Glutamatergic neuron (in vitro differentiated cells): ENCODE data around the gene NELFB. TPM values are rescaled to one million over a fixed set of nuclear protein-coding genes. Genes with fewer than 3 reads are reported as not detected.
A peak's percentile ranks its signal among the peaks of the same experiment; 100 is the strongest.

Experiments
- DNase-seq: peaks from one replicate; pipeline ENCODE4 v3.0.0; 2022
- H3K27ac Mint-ChIP-seq: one replicate; pipeline ENCODE4 v1.8.0; 2020; ENCODE audit warnings: mild to moderate bottlenecking, mixed read lengths, inconsistent platforms; ENCODE audit not compliant: unreplicated experiment
- H3K27me3 Mint-ChIP-seq: one replicate; pipeline ENCODE4 v1.8.0; 2020; ENCODE audit warnings: mild to moderate bottlenecking, moderate library complexity, mixed read lengths, inconsistent platforms; ENCODE audit not compliant: unreplicated experiment
- H3K36me3 Mint-ChIP-seq: one replicate; pipeline ENCODE4 v1.8.0; 2020; ENCODE audit warnings: mild to moderate bottlenecking, mixed read lengths, inconsistent platforms; ENCODE audit not compliant: unreplicated experiment
- H3K4me1 Mint-ChIP-seq: one replicate; pipeline ENCODE4 v1.8.0; 2020; ENCODE audit warnings: mild to moderate bottlenecking, low read depth, mixed read lengths, inconsistent platforms; ENCODE audit not compliant: unreplicated experiment
- H3K4me3 Mint-ChIP-seq: one replicate; pipeline ENCODE4 v1.8.0; 2020; ENCODE audit warnings: mild to moderate bottlenecking, mixed read lengths, inconsistent platforms; ENCODE audit not compliant: unreplicated experiment
- H3K9me3 Mint-ChIP-seq: one replicate; pipeline ENCODE4 v1.8.0; 2020; ENCODE audit warnings: mild to moderate bottlenecking, moderate library complexity, mixed read lengths, inconsistent platforms; ENCODE audit not compliant: unreplicated experiment
- total RNA-seq: library from RNA; stranded (reverse); fragmentation: NEBNext Ultra II Directional; extraction: Animal tissue kit (Norgen Biotek cat#: 25700); gene quantifications from one replicate; pipeline ENCODE4 v1.2.1, GENCODE V29; 2021; ENCODE audit not compliant: unreplicated experiment
- TF ChIP-seq, protein P1 (sequence below): fragments of 200-600 bp; sonication (generic); IDR thresholded peaks from one replicate; pipeline ENCODE4 v1.5.0; 2021; ENCODE audit not compliant: partially characterized antibody, unreplicated experiment

NELFB gene
- total RNA-seq, 1 donor from 2014 or later, result 48.5 TPM

DNA sequence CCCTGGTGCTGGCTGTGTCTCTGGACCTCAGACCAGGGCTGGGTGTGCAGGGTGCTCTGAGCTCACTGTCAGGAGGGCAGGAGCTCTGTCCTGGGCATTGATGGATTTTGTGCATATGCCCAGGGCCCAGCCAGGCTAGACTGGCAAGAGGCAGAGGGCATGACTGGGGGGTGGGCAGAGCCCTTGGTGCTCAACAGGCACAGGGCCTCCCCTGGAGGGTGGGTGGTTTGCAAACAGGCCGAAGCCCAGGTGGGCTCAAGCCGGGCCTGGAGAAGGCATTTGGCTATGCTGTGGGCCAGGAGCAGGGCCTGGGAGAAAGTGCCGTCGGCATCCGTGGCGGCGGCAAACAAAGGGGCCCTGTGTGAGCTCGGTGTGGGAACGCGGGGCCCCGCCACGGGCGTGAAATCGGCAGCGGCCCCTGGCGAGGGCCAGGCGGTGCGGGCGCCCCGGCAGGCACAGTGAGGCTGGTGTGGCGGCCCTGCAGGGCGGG, 48.8 kb downstream of the NELFB start:
- H3K4me1 Mint-ChIP-seq, result peaks cover 12% of the 10 kb centered on the region
- no peak overlapping the region for H3K27ac Mint-ChIP-seq
- DNase-seq, result no peak
- H3K9me3 Mint-ChIP-seq, result peaks cover 7% of the 10 kb centered on the region
- no peaks in the 10 kb centered on the region for H3K36me3 Mint-ChIP-seq
- no peak overlapping the region for H3K4me3 Mint-ChIP-seq
- TF ChIP-seq, protein P1, sequence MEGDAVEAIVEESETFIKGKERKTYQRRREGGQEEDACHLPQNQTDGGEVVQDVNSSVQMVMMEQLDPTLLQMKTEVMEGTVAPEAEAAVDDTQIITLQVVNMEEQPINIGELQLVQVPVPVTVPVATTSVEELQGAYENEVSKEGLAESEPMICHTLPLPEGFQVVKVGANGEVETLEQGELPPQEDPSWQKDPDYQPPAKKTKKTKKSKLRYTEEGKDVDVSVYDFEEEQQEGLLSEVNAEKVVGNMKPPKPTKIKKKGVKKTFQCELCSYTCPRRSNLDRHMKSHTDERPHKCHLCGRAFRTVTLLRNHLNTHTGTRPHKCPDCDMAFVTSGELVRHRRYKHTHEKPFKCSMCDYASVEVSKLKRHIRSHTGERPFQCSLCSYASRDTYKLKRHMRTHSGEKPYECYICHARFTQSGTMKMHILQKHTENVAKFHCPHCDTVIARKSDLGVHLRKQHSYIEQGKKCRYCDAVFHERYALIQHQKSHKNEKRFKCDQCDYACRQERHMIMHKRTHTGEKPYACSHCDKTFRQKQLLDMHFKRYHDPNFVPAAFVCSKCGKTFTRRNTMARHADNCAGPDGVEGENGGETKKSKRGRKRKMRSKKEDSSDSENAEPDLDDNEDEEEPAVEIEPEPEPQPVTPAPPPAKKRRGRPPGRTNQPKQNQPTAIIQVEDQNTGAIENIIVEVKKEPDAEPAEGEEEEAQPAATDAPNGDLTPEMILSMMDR, result no peak
- H3K27me3 Mint-ChIP-seq, result peaks cover 7% of the 10 kb centered on the region

DNA sequence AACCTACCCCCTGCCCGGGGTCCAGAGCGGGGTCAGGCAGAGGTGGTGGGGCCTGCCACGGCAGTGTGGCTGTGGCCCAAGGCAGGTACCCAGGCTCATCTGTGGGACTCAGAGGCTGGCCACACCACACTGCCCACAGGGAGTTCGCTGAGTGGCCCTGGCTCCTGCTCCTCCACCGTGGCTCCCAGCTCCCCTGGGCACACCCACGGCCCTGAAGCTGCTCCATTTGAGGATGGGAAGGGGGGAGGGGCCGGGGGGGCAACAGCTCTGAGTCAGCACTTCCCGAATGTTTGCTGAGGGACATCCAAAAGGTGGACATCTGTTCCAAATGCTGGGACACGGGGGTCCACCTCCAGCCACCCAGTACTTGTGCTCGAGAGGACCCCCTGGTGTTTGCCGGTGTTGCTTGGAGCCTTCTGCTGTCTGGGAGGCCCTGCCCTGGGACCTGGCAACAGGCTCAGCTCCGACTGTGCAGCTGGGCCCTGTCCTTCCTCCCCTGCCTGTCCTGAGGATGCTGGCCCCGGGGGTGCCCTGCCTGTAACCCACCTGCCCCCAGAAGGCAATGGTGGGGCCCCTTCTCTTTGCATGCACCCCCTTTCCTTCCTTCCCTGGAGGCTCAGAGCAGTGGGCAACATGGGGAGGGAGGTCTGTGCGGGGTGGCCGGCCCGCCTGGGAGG, 49.4 kb downstream of the NELFB start:
- Mint-ChIP-seq H3K4me3 (peak overlapping the region; percentile 20), H3K9me3 (peaks cover 7% of the 10 kb centered on the region)

DNA sequence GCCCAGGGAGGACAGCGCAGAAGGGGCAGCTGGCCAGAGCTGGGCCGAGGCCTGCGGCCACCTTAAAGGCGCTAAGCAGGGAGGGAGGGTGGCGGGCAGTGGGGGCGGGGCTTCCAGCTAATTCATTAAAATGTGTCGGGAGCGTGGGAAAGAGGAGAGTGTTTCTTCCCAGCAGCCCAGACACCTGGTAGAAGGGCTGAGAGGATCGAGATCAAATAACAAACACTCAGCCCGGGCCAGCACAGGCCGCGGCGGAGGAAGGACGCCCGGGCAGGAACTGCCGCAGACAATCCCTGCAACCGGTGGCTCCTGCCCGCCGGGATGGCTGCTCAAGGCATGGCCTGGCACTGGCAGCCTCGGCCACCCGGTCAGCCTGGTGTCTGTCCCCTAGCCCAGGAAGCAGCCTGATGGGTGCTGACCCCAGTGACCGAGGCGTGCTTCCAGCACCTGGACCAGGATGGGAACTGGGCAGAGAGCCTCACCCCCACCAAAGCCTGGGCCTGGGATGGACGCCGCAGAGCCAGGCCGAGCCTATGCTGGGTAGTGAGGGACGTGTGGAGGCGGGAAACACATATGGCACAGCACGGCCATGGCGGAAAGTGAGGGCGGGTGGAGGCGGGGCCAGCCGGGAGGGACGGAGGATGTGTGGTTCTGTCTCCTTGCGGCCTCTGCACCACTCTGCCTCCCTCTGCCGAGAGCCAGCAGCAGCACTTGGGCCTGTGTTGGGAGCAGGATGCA, 50.1 kb downstream of the NELFB start:
- TF ChIP-seq, protein P1, result no peak
- Mint-ChIP-seq H3K9me3 (peaks cover 5% of the 10 kb centered on the region), H3K27ac (peak overlapping the region; percentile 68), H3K4me3 (peak overlapping the region; percentile 20), H3K27me3 (peaks cover 3% of the 10 kb centered on the region), H3K36me3 (no peaks in the 10 kb centered on the region), H3K4me1 (peaks cover 4% of the 10 kb centered on the region)
- DNase-seq, result peak; percentile 81

More for the DNA sequence above, 49.4 kb downstream of the NELFB start:
- TF ChIP-seq, protein P1, result no peak
- Mint-ChIP-seq H3K36me3 (no peaks in the 10 kb centered on the region), H3K27me3 (peaks cover 7% of the 10 kb centered on the region), H3K4me1 (peaks cover 8% of the 10 kb centered on the region), H3K27ac (peak overlapping the region; percentile 68)
- DNase-seq, result peak; percentile 68

DNA sequence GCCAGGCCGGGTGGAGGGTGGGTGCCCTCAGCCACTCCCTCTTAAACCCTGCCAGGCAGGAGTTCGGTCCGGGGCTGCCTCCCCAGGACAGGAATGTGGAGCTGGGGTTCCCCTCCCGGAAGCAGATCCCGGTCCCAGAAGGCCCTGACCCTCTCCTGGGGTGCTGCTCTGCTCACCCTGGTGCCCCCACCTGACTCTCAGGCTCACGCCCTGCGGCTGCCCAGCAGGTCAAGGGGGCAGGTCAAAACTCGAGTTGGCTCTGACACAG, 50.6 kb downstream of the NELFB start:
- no peak for DNase-seq
- TF ChIP-seq, protein P1, result no peak
- Mint-ChIP-seq H3K4me3 (no peak overlapping the region), H3K27me3 (peaks cover 1% of the 10 kb centered on the region), H3K4me1 (peaks cover 4% of the 10 kb centered on the region), H3K9me3 (peaks cover 5% of the 10 kb centered on the region), H3K36me3 (no peaks in the 10 kb centered on the region), H3K27ac (no peak overlapping the region)
